Measurements from ENCODE around the gene PALMD. TPM values are rescaled to one million over a fixed set of nuclear protein-coding genes. Genes with fewer than 3 reads are reported as not detected.

The PALMD gene
- total and polyA plus RNA-seq, 2 donors (not counting 1 experiment from before 2014, with no cell fraction given) = not detected

GRCh38 chr1:99731384-99731783 is 85.5 kb downstream of the PALMD start:
- no peak overlapping the region for H2AFZ ChIP-seq (ENCODE audit: insufficient read depth, low read depth, low read length, poor library complexity, severe bottlenecking)
- H3K27me3 ChIP-seq (replicated peaks in 1 of 4; ENCODE audit: control extremely low read depth in 1 of 4, control insufficient read depth in 3 of 4, insufficient read depth in 4 of 4, low read length in 3 of 4) = no peaks in the 10 kb centered on the region
- H3K36me3 ChIP-seq (replicated peaks in 1 of 2; ENCODE audit: control extremely low read depth in 1 of 2, control insufficient read depth in 1 of 2, extremely low read depth in 1 of 2, insufficient read depth in 2 of 2, low read length in 1 of 2) = no peaks in the 10 kb centered on the region
- ChIA-PET CTCF (no interaction called here), POLR2A (no interaction called here)
- H3K79me2 ChIP-seq (ENCODE audit: control insufficient read depth, insufficient read depth, low read length) = no peaks in the 10 kb centered on the region
- H3K9me3 Mint-ChIP-seq (ENCODE audit: insufficient read depth) = no peaks in the 10 kb centered on the region
- TF ChIP-seq EZH2 (IDR thresholded peaks at IDR 0.05; ENCODE audit: borderline replicate concordance, insufficient read depth, low read depth, low read length, poor library complexity, severe bottlenecking) = no peak
- TF ChIP-seq, protein P1, sequence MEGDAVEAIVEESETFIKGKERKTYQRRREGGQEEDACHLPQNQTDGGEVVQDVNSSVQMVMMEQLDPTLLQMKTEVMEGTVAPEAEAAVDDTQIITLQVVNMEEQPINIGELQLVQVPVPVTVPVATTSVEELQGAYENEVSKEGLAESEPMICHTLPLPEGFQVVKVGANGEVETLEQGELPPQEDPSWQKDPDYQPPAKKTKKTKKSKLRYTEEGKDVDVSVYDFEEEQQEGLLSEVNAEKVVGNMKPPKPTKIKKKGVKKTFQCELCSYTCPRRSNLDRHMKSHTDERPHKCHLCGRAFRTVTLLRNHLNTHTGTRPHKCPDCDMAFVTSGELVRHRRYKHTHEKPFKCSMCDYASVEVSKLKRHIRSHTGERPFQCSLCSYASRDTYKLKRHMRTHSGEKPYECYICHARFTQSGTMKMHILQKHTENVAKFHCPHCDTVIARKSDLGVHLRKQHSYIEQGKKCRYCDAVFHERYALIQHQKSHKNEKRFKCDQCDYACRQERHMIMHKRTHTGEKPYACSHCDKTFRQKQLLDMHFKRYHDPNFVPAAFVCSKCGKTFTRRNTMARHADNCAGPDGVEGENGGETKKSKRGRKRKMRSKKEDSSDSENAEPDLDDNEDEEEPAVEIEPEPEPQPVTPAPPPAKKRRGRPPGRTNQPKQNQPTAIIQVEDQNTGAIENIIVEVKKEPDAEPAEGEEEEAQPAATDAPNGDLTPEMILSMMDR (IDR thresholded peaks at IDR 0.05) = no peak
- H3K4me3 ChIP-seq (ENCODE audit: control extremely low read depth in 1 of 5, extremely low read depth in 1 of 5, insufficient read depth in 1 of 5, low read depth in 2 of 5, low read length in 4 of 5) = no peak overlapping the region
- H3K4me3 Mint-ChIP-seq = no peak overlapping the region
- H3K4me1 ChIP-seq (ENCODE audit: control insufficient read depth in 2 of 2, insufficient read depth in 2 of 2, low read length in 2 of 2) = no peaks in the 10 kb centered on the region
- H3K27ac ChIP-seq (ENCODE audit: low read length in 2 of 2) = no peak overlapping the region
- no peak overlapping the region for H3K4me2 ChIP-seq (replicated peaks; ENCODE audit: low read depth, low read length, poor library complexity, severe bottlenecking)
- DNase-seq (no peak), ATAC-seq (ENCODE audit: low read depth) (no peak)
- H4K20me1 ChIP-seq (ENCODE audit: control insufficient read depth, insufficient read depth, low read length, poor library complexity, severe bottlenecking) = no peaks in the 10 kb centered on the region
- no peaks in the 10 kb centered on the region for H3K9me3 ChIP-seq (ENCODE audit: control extremely low read depth in 1 of 3, control insufficient read depth in 2 of 3, insufficient read depth in 1 of 3, low read length in 2 of 3)
- H3K27ac Mint-ChIP-seq = no peak overlapping the region
- intact Hi-C loops (cut with micrococcal nuclease) = no loop called here
- no peaks in the 10 kb centered on the region for H3K27me3 Mint-ChIP-seq
- no peak overlapping the region for H3K9ac ChIP-seq (ENCODE audit: low read length)
- no peaks in the 10 kb centered on the region for H3K4me1 Mint-ChIP-seq
- WGBS (ENCODE audit: insufficient coverage) = no CpG with 5 or more reads among the region's 1 CpG

DNA sequence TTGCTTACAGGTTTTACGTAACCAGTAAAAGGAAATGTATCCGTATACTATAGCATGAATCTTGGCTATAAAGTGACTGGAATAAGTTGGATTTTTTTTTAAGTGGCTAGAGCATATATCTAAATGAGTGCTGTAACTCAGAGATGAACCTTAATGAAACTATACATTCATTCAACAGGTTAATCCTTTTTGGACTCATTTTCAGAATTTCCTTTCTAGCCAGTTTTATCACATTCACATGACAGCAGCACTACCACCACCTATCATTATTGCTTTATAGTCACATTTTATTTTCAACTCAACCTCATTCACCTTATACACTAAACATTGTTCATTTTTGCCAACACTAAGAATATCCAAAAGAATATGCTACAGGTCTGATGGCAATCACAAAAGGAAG is 89.9 kb downstream of the PALMD start:
- no peaks in the 10 kb centered on the region for H3K27me3 ChIP-seq (replicated peaks in 1 of 4; ENCODE audit: control extremely low read depth in 1 of 4, control insufficient read depth in 3 of 4, insufficient read depth in 4 of 4, low read length in 3 of 4)
- no peak overlapping the region for H2AFZ ChIP-seq (ENCODE audit: insufficient read depth, low read depth, low read length, poor library complexity, severe bottlenecking)
- H3K27ac Mint-ChIP-seq = no peak overlapping the region
- no peak overlapping the region for H3K27ac ChIP-seq (ENCODE audit: low read length in 2 of 2)
- no peak overlapping the region for H3K4me2 ChIP-seq (replicated peaks; ENCODE audit: low read depth, low read length, poor library complexity, severe bottlenecking)
- ChIA-PET CTCF (no interaction called here), POLR2A (no interaction called here)
- no peaks in the 10 kb centered on the region for H3K36me3 ChIP-seq (replicated peaks in 1 of 2; ENCODE audit: control extremely low read depth in 1 of 2, control insufficient read depth in 1 of 2, extremely low read depth in 1 of 2, insufficient read depth in 2 of 2, low read length in 1 of 2)
- WGBS (ENCODE audit: insufficient coverage) = no CpG with 5 or more reads among the region's 2 CpGs
- H4K20me1 ChIP-seq (ENCODE audit: control insufficient read depth, insufficient read depth, low read length, poor library complexity, severe bottlenecking) = no peaks in the 10 kb centered on the region
- H3K27me3 Mint-ChIP-seq = no peaks in the 10 kb centered on the region
- intact Hi-C loops (cut with micrococcal nuclease) = no loop called here
- TF ChIP-seq EZH2 (IDR thresholded peaks at IDR 0.05; ENCODE audit: borderline replicate concordance, insufficient read depth, low read depth, low read length, poor library complexity, severe bottlenecking) = no peak
- TF ChIP-seq, protein P1 (IDR thresholded peaks at IDR 0.05) = no peak
- no peaks in the 10 kb centered on the region for H3K9me3 Mint-ChIP-seq (ENCODE audit: insufficient read depth)
- ATAC-seq (ENCODE audit: low read depth) (no peak), DNase-seq (no peak)
- H3K9me3 ChIP-seq (ENCODE audit: control extremely low read depth in 1 of 3, control insufficient read depth in 2 of 3, insufficient read depth in 1 of 3, low read length in 2 of 3) = no peaks in the 10 kb centered on the region
- H3K4me1 ChIP-seq (ENCODE audit: control insufficient read depth in 2 of 2, insufficient read depth in 2 of 2, low read length in 2 of 2) = no peaks in the 10 kb centered on the region
- H3K79me2 ChIP-seq (ENCODE audit: control insufficient read depth, insufficient read depth, low read length) = no peaks in the 10 kb centered on the region
- no peak overlapping the region for H3K4me3 ChIP-seq (ENCODE audit: control extremely low read depth in 1 of 5, extremely low read depth in 1 of 5, insufficient read depth in 1 of 5, low read depth in 2 of 5, low read length in 4 of 5)
- H3K4me3 Mint-ChIP-seq = no peak overlapping the region
- no peak overlapping the region for H3K9ac ChIP-seq (ENCODE audit: low read length)
- H3K4me1 Mint-ChIP-seq = no peaks in the 10 kb centered on the region
